GM06990 (cell line): ENCODE data around the gene SLC25A22.

Experiments used
- DNase-seq: peaks from one replicate; pipeline ENCODE4 v3.0.0-alpha.2; 2011; ENCODE audit not compliant: insufficient read length; ENCODE audit errors: extremely low read depth
- H3K27me3 ChIP-seq: replicated peaks from 2 replicates; pipeline ENCODE4 v1.6.0; 2011; ENCODE audit warnings: low read length; ENCODE audit not compliant: control insufficient read depth, insufficient read depth
- H3K36me3 ChIP-seq: 2 replicates; pipeline ENCODE4 v1.5.1; 2011; ENCODE audit warnings: low read length; ENCODE audit not compliant: control insufficient read depth, insufficient read depth
- H3K4me3 ChIP-seq: replicated peaks from 2 replicates; pipeline ENCODE4 v1.5.1; 2011; ENCODE audit warnings: low read depth, mild to moderate bottlenecking, control low read depth, low read length
- CTCF ChIP-seq: IDR thresholded peaks from 2 replicates; pipeline ENCODE4 v1.5.1; 2011; ENCODE audit warnings: low read length, control low read depth, mild to moderate bottlenecking, inconsistent platforms; ENCODE audit not compliant: insufficient read depth, poor library complexity, severe bottlenecking

The SLC25A22 gene

GRCh38 chr11:803467-803742 is 5.3 kb upstream of the SLC25A22 start:
- TF ChIP-seq CTCF, result no peak
- Histone ChIP-seq H3K27me3 (no peaks in the 10 kb centered on the region), H3K36me3 (peaks cover 10% of the 10 kb centered on the region), H3K4me3 (peak overlapping the region; percentile 64)
- no peak for DNase-seq

DNA sequence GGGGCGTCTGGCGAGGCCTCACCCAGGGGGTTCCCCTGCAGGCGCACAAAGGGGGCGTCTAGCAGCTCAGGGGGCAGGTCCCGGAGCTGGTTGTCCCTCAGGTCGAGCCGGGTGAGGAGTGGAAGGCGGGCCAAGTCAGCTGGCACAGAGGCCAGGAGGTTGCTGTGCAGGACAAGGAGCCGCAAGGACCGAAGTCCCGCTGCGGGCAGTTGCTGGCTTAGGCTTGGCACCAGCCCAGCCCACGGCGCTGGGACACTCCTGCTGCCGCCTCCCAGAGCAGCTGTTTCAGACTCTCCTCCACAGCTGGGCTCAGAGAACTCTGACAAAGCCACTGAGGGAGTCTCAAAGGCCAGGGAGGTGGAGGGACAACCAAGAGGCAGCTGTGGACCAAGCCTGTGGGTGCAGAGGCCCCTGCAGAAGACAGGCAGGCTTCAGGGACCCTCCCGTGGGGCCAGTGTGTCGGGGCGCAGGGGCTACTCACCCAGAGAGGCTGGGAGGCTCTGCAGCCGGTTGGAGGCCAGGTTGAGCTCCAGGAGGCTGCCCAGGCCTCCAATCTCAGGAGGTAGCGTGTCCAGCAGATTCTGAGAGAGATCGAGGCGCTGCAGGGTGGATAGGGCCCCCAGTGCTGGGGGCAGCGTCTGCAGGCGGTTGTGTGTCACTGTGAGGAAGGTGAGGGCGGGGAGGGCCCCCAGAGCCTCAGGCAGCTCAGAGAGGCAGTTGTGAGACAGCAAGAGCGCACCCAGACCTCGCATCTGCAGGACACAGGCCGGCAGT is 4.8 kb upstream of the SLC25A22 start:
- no peak for TF ChIP-seq CTCF

GRCh38 chr11:802018-802617 is 4.0 kb upstream of the SLC25A22 start:
- DNase-seq, result no peak
- H3K4me3 ChIP-seq, result no peak overlapping the region
- H3K27me3 ChIP-seq, result no peaks in the 10 kb centered on the region
- TF ChIP-seq CTCF, result no peak
- peaks cover 10% of the 10 kb centered on the region for H3K36me3 ChIP-seq

More for the DNA sequence above, 4.8 kb upstream of the SLC25A22 start:
- no peaks in the 10 kb centered on the region for H3K27me3 ChIP-seq
- H3K4me3 ChIP-seq, result peak overlapping the region; percentile 64
- no peak for DNase-seq
- peaks cover 10% of the 10 kb centered on the region for H3K36me3 ChIP-seq

- no peak for TF ChIP-seq CTCF
- Histone ChIP-seq H3K36me3 (peaks cover 10% of the 10 kb centered on the region), H3K27me3 (no peaks in the 10 kb centered on the region), H3K4me3 (no peak overlapping the region)
- no peak for DNase-seq
Observed at GRCh38 chr11:801097-801780, 3.2 kb upstream of the SLC25A22 start.

GRCh38 chr11:800473-800872 is 2.4 kb upstream of the SLC25A22 start:
- no peak for DNase-seq
- no peak for TF ChIP-seq CTCF
- peaks cover 10% of the 10 kb centered on the region for H3K36me3 ChIP-seq

More at GRCh38 chr11:800473-800872, 2.4 kb upstream of the SLC25A22 start:
- H3K4me3 ChIP-seq, result no peak overlapping the region
- H3K27me3 ChIP-seq, result no peaks in the 10 kb centered on the region
